ENCODE data around the gene KRT25.

DNA sequence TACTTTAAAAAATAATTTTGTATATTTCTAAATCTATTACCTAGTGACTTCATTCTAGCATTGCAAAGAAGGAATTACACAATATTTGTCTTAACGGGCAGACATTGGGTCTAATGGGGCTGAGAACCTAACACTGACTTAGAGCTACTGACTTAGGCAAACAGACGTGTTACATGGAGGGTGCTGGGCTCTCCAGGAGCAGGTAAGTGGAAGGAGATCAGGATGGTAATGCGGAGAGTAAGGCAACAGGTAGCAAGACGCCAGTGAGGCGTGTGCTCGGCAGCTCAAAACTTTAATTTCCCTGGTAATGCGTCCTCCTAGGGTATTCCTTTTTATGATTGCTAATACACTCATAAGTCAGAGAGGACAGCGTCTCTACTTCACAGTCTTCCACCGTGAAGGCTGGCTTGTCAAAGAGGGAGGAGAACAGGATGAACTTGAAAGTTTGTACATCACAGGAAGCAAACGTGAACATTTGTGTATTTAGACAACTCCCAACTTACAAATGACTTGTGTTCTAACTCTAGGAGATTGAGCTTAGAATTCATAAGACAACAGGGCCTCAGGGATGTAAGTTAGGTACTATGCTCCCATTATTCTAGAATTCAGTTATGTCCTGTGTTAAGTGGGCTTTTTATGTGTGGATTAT is 40.0 kb upstream of the KRT25 start:
- TF ChIP-seq, protein P1, sequence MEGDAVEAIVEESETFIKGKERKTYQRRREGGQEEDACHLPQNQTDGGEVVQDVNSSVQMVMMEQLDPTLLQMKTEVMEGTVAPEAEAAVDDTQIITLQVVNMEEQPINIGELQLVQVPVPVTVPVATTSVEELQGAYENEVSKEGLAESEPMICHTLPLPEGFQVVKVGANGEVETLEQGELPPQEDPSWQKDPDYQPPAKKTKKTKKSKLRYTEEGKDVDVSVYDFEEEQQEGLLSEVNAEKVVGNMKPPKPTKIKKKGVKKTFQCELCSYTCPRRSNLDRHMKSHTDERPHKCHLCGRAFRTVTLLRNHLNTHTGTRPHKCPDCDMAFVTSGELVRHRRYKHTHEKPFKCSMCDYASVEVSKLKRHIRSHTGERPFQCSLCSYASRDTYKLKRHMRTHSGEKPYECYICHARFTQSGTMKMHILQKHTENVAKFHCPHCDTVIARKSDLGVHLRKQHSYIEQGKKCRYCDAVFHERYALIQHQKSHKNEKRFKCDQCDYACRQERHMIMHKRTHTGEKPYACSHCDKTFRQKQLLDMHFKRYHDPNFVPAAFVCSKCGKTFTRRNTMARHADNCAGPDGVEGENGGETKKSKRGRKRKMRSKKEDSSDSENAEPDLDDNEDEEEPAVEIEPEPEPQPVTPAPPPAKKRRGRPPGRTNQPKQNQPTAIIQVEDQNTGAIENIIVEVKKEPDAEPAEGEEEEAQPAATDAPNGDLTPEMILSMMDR (IDR thresholded peaks at IDR 0.05) = no peak
- TF ChIP-seq POLR2A (IDR thresholded peaks at IDR 0.05) = no peak
